ENCODE measurements around the gene STX2. TPM values are rescaled to one million over a fixed set of nuclear protein-coding genes. Genes with fewer than 3 reads are reported as not detected.

The STX2 gene
- polyA plus RNA-seq, 2 of the 4 experiments (the other 2 are of a cell fraction), result 26.8 to 51.3 TPM

GRCh38 chr12:130881548-130881947, 42.5 kb upstream of the STX2 start:
- Histone ChIP-seq H3K4me1 (no peaks in the 10 kb centered on the region), H3K4me2 (no peak overlapping the region), H3K27ac (no peak overlapping the region), H3K9me3 (no peaks in the 10 kb centered on the region), H3K4me3 (no peak overlapping the region)
- peak; percentile 68 for TF ChIP-seq MAFK (IDR thresholded peaks at IDR 0.05; ENCODE audit: partially characterized antibody)
- TF ChIP-seq HOXA7 (CRISPR knock-in tag; IDR thresholded peaks at IDR 0.05), result no peak
- no peak for TF ChIP-seq CHD2 (IDR thresholded peaks at IDR 0.05; ENCODE audit: low read length, partially characterized antibody)
- ChIA-PET CTCF (no interaction called here), POLR2A (no interaction called here)
- no peak for DNase-seq (ENCODE audit: low read depth in 1 of 2, low spot score in 1 of 2)
- WGBS (ENCODE audit: missing lambda C conversion rate), result 88% methylated on average over 1 of the region's 1 CpG
- FAIRE-seq, result no peak
- no peak for ATAC-seq

- 72% methylated on average over 5 of the region's 5 CpGs for WGBS (ENCODE audit: missing lambda C conversion rate)
- CTCF ChIA-PET, result no interaction called here
- Histone ChIP-seq H3K4me2 (no peak overlapping the region), H3K4me3 (no peak overlapping the region), H3K4me1 (no peaks in the 10 kb centered on the region), H3K27ac (no peak overlapping the region), H3K9me3 (no peaks in the 10 kb centered on the region)
- ATAC-seq, result peak in 1 of 2 experiments; percentile 1; a peak in 2 of 6 replicates
- POLR2A ChIA-PET, result no interaction called here
- TF ChIP-seq ELK1 (IDR thresholded peaks at IDR 0.05; ENCODE audit: low read depth, low read length) (no peak), TP53 (CRISPR knock-in tag; IDR thresholded peaks at IDR 0.05) (no peak), HEYL (CRISPR knock-in tag; IDR thresholded peaks at IDR 0.05) (no peak), HOXA7 (CRISPR knock-in tag; IDR thresholded peaks at IDR 0.05) (no peak), POLR2A (IDR thresholded peaks at IDR 0.05; ENCODE audit: low read length) (peak; percentile 9; the same call in 1 of the 2 replicates), TFCP2L1 (CRISPR knock-in tag; IDR thresholded peaks at IDR 0.05) (no peak), SMC3 (IDR thresholded peaks at IDR 0.05) (no peak)
- TF ChIP-seq, protein P1, sequence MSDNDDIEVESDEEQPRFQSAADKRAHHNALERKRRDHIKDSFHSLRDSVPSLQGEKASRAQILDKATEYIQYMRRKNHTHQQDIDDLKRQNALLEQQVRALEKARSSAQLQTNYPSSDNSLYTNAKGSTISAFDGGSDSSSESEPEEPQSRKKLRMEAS (IDR thresholded peaks at IDR 0.05), result no peak
- no peak for FAIRE-seq
- no peak for DNase-seq (ENCODE audit: low read depth in 1 of 2, low spot score in 1 of 2)
These were observed 42.0 kb upstream of the STX2 start for GRCh38 chr12:130881046-130881445.

- H3K4me2 ChIP-seq, result no peak overlapping the region
- FAIRE-seq, result no peak
These were observed 41.4 kb upstream of the STX2 start for GRCh38 chr12:130880411-130880885.

More at GRCh38 chr12:130880411-130880885, 41.4 kb upstream of the STX2 start:
- H3K9me3 ChIP-seq, result no peaks in the 10 kb centered on the region
- ChIA-PET POLR2A (no interaction called here), CTCF (no interaction called here)
- H3K4me1 ChIP-seq, result no peaks in the 10 kb centered on the region; the same call in 2 of the 3 replicates
- H3K4me3 ChIP-seq, result no peak overlapping the region
- H3K27ac ChIP-seq, result no peak overlapping the region
- 60% methylated on average over 10 of the region's 10 CpGs for WGBS (ENCODE audit: missing lambda C conversion rate)
- no peak for TF ChIP-seq MAFK (IDR thresholded peaks at IDR 0.05; ENCODE audit: partially characterized antibody)
- TF ChIP-seq CEBPB (IDR thresholded peaks at IDR 0.05), result no peak
- TF ChIP-seq, protein P2, sequence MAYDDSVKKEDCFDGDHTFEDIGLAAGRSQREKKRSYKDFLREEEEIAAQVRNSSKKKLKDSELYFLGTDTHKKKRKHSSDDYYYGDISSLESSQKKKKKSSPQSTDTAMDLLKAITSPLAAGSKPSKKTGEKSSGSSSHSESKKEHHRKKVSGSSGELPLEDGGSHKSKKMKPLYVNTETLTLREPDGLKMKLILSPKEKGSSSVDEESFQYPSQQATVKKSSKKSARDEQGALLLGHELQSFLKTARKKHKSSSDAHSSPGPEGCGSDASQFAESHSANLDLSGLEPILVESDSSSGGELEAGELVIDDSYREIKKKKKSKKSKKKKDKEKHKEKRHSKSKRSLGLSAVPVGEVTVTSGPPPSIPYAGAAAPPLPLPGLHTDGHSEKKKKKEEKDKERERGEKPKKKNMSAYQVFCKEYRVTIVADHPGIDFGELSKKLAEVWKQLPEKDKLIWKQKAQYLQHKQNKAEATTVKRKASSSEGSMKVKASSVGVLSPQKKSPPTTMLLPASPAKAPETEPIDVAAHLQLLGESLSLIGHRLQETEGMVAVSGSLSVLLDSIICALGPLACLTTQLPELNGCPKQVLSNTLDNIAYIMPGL (CRISPR knock-in tag; IDR thresholded peaks at IDR 0.05; ENCODE audit: borderline replicate concordance), result no peak
- no peak for TF ChIP-seq NFE2L2 (conservative IDR thresholded peaks at IDR 0.05; ENCODE audit: low read length)
- TF ChIP-seq RAD21 (conservative IDR thresholded peaks at IDR 0.05 in 1 of 2, IDR thresholded peaks at IDR 0.05 in 1 of 2), result no peak
- no peak for TF ChIP-seq SMC3 (IDR thresholded peaks at IDR 0.05)
- no peak for TF ChIP-seq TP53 (CRISPR knock-in tag; IDR thresholded peaks at IDR 0.05)
- TF ChIP-seq, protein P3, sequence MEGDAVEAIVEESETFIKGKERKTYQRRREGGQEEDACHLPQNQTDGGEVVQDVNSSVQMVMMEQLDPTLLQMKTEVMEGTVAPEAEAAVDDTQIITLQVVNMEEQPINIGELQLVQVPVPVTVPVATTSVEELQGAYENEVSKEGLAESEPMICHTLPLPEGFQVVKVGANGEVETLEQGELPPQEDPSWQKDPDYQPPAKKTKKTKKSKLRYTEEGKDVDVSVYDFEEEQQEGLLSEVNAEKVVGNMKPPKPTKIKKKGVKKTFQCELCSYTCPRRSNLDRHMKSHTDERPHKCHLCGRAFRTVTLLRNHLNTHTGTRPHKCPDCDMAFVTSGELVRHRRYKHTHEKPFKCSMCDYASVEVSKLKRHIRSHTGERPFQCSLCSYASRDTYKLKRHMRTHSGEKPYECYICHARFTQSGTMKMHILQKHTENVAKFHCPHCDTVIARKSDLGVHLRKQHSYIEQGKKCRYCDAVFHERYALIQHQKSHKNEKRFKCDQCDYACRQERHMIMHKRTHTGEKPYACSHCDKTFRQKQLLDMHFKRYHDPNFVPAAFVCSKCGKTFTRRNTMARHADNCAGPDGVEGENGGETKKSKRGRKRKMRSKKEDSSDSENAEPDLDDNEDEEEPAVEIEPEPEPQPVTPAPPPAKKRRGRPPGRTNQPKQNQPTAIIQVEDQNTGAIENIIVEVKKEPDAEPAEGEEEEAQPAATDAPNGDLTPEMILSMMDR (IDR thresholded peaks at IDR 0.05), result no peak
- no peak for TF ChIP-seq TFCP2L1 (CRISPR knock-in tag; IDR thresholded peaks at IDR 0.05)
- no peak for TF ChIP-seq ZNF302 (CRISPR knock-in tag; IDR thresholded peaks at IDR 0.05)
- TF ChIP-seq CHD4 (IDR thresholded peaks at IDR 0.05; ENCODE audit: borderline replicate concordance), result no peak
- TF ChIP-seq RFX5 (IDR thresholded peaks at IDR 0.05), result no peak
- no peak for TF ChIP-seq SREBF2 (IDR thresholded peaks at IDR 0.05)
- TF ChIP-seq PHF8 (IDR thresholded peaks at IDR 0.05; ENCODE audit: borderline replicate concordance, low read depth), result no peak
- TF ChIP-seq FOSL2 (IDR thresholded peaks at IDR 0.05), result no peak
- TF ChIP-seq FOSL2 (CRISPR knock-in tag; IDR thresholded peaks at IDR 0.05), result no peak
- no peak for TF ChIP-seq GATA3 (IDR thresholded peaks at IDR 0.05; ENCODE audit: borderline replicate concordance)
- TF ChIP-seq HOXB5 (CRISPR knock-in tag; IDR thresholded peaks at IDR 0.05), result no peak
- no peak for TF ChIP-seq RCOR1 (IDR thresholded peaks at IDR 0.05; ENCODE audit: low read depth, low read length)
- TF ChIP-seq, protein P1 (IDR thresholded peaks at IDR 0.05), result no peak
- peak; percentile 2 to 21; a peak in 3 of 6 replicates for ATAC-seq
- DNase-seq (ENCODE audit: low read depth in 1 of 2, low spot score in 1 of 2), result no peak

Measured in A549 (cell line).